Sigmoid colon (tissue), 7 donors: ENCODE data around the gene ELP4. TPM values are rescaled to one million over a fixed set of nuclear protein-coding genes. Genes with fewer than 3 reads are reported as not detected.

Source experiments
- DNase-seq: peaks from one replicate; pipeline ENCODE4 v3.0.0-alpha.2; 2019
- H3K27ac ChIP-seq, 4 donors: fragments of 200-600 bp; sonication (generic); one replicate each; pipeline ENCODE4 v1.5.1; 2016 to 2019; ENCODE audit warnings: mild to moderate bottlenecking in 1 of 4
- H3K27me3 ChIP-seq, 3 donors: fragments of 200-600 bp; sonication (generic); one replicate each; pipeline ENCODE4 v1.5.1; 2019; ENCODE audit warnings: mild to moderate bottlenecking in 1 of 3
- H3K36me3 ChIP-seq, 4 donors: fragments of 200-600 bp; sonication (generic); one replicate each; pipeline ENCODE4 v1.5.1; 2016 to 2019
- H3K4me1 ChIP-seq, 4 donors: fragments of 200-600 bp; sonication (generic); one replicate each; pipeline ENCODE4 v1.5.1; 2017 to 2019
- H3K4me3 ChIP-seq, 4 donors: fragments of 200-600 bp; sonication (generic); one replicate each; pipeline ENCODE4 v1.5.1; 2017 to 2019; ENCODE audit warnings: mild to moderate bottlenecking in 2 of 4, moderate library complexity in 1 of 4
- H3K9me3 ChIP-seq, 4 donors: fragments of 200-600 bp in 3 of 4; sonication (generic) in 3 of 4; one replicate each; pipeline versions ENCODE4 v1.5.1 to v1.6.1; 2013 to 2019
- CTCF ChIP-seq, 4 experiments: fragments of 450-650 bp in 3 of 4; fragments of 200-600 bp in 1 of 4; IDR thresholded peaks; one replicate each; pipeline ENCODE4 v1.5.1; 2016 to 2019; ENCODE audit warnings: antibody characterized with exemption in 4 of 4, mild to moderate bottlenecking in 3 of 4, moderate library complexity in 2 of 4
- EP300 ChIP-seq, 4 donors: sonication (generic); formaldehyde crosslinking; IDR thresholded peaks; one replicate each; pipeline ENCODE4 v1.6.1; 2017; ENCODE audit warnings: antibody characterized with exemption in 4 of 4
- POLR2A ChIP-seq, 2 donors: fragments of 450-650 bp; IDR thresholded peaks; one replicate each; pipeline ENCODE4 v1.6.1; 2016; ENCODE audit warnings: antibody characterized with exemption in 2 of 2, mild to moderate bottlenecking in 2 of 2, moderate library complexity in 2 of 2
- POLR2AphosphoS5 ChIP-seq, 4 donors: sonication (generic); formaldehyde crosslinking; IDR thresholded peaks; one replicate each; pipeline ENCODE4 v1.6.1; 2017; ENCODE audit warnings: antibody characterized with exemption in 4 of 4
- WGBS, 2 donors: extraction: QIAGEN DNeasy Blood & Tissue Kit; methylation state at CpG; one replicate each; pipeline ENCODE4 v1.1.7; 2013; 5-methylcytosine and 5-hydroxymethylcytosine counted together
- intact Hi-C: fragments of 100-400 bp; cut with DNase I; formaldehyde crosslinking; loops from one replicate; pipeline ENCODE4 v1.15.1; 2023
- polyA plus RNA-seq, 3 donors: library from polyadenylated mRNA; stranded (reverse); fragments of 200-250 nt; gene quantifications; one replicate each; pipeline ENCODE4 v1.2.3, GENCODE V29; 2013
- total RNA-seq, 4 donors: library from RNA; depleted of rRNA; stranded (reverse); fragments of >200 nt; gene quantifications; one replicate each; pipeline ENCODE4 v1.1.0, GENCODE V29; 2016
- donor health status: healthy with polysubstance abuse.
- donor health status: Bipolar disorder and iron deficiency.
- donor health status: healthy.

Gene ELP4
- total and polyA plus RNA-seq, 7 donors = 9.0 to 32.7 (median 18.5) TPM

GRCh38 chr11:31714840-31715239 lies 205.3 kb downstream of the ELP4 start:
- Histone ChIP-seq H3K9me3 (no peaks in the 10 kb centered on the region), H3K27ac (no peak overlapping the region), H3K36me3 (no peaks in the 10 kb centered on the region), H3K4me3 (no peak overlapping the region), H3K27me3 (no peaks in the 10 kb centered on the region), H3K4me1 (no peaks in the 10 kb centered on the region)
- WGBS, 2 donors = 84 to 95% methylated on average over 3 of the region's 3 CpGs
- intact Hi-C loops = no loop called here
- DNase-seq = no peak
- TF ChIP-seq EP300 (IDR thresholded peaks at IDR 0.05) (no peak), POLR2AphosphoS5 (IDR thresholded peaks at IDR 0.05) (no peak), POLR2A (IDR thresholded peaks at IDR 0.05) (no peak), CTCF (IDR thresholded peaks at IDR 0.05) (no peak)

GRCh38 chr11:31720225-31720624 lies 210.7 kb downstream of the ELP4 start:
- no peak overlapping the region for H3K27ac ChIP-seq
- WGBS, 2 donors = 42 to 66% methylated on average over 2 of the region's 2 CpGs
- H3K4me1 ChIP-seq = no peaks in the 10 kb centered on the region
- H3K36me3 ChIP-seq = no peaks in the 10 kb centered on the region
- no peak overlapping the region for H3K4me3 ChIP-seq
- no peak for TF ChIP-seq POLR2A (IDR thresholded peaks at IDR 0.05)
- no peak for TF ChIP-seq CTCF (IDR thresholded peaks at IDR 0.05)
- no peak for TF ChIP-seq POLR2AphosphoS5 (IDR thresholded peaks at IDR 0.05)
- TF ChIP-seq EP300 (IDR thresholded peaks at IDR 0.05) = no peak
- no peak for DNase-seq
- H3K27me3 ChIP-seq = no peaks in the 10 kb centered on the region
- H3K9me3 ChIP-seq = no peaks in the 10 kb centered on the region
- intact Hi-C loops = no loop called here

- Histone ChIP-seq H3K4me3 (no peak overlapping the region), H3K27ac (no peak overlapping the region), H3K36me3 (no peaks in the 10 kb centered on the region), H3K27me3 (no peaks in the 10 kb centered on the region), H3K9me3 (no peaks in the 10 kb centered on the region), H3K4me1 (no peaks in the 10 kb centered on the region)
- WGBS, 2 donors = 78% methylated on average over 3 of the region's 3 CpGs
- TF ChIP-seq CTCF (IDR thresholded peaks at IDR 0.05) (no peak), POLR2AphosphoS5 (IDR thresholded peaks at IDR 0.05) (no peak), POLR2A (IDR thresholded peaks at IDR 0.05) (no peak), EP300 (IDR thresholded peaks at IDR 0.05) (no peak)
- intact Hi-C loops = no loop called here
- no peak for DNase-seq
Measured at GRCh38 chr11:31720671-31721365, 211.3 kb downstream of the ELP4 start.

- Histone ChIP-seq H3K4me3 (no peak overlapping the region), H3K27ac (no peak overlapping the region), H3K9me3 (no peaks in the 10 kb centered on the region), H3K27me3 (no peaks in the 10 kb centered on the region), H3K36me3 (no peaks in the 10 kb centered on the region), H3K4me1 (no peaks in the 10 kb centered on the region)
- WGBS, 2 donors = 96 to 98% methylated on average over 3 of the region's 3 CpGs
- TF ChIP-seq EP300 (IDR thresholded peaks at IDR 0.05) (no peak), CTCF (IDR thresholded peaks at IDR 0.05) (no peak), POLR2AphosphoS5 (IDR thresholded peaks at IDR 0.05) (no peak), POLR2A (IDR thresholded peaks at IDR 0.05) (no peak)
- DNase-seq = no peak
- intact Hi-C loops = no loop called here
Measured at GRCh38 chr11:31722754-31723153, 213.2 kb downstream of the ELP4 start.

- H3K27me3 ChIP-seq = no peaks in the 10 kb centered on the region
- H3K4me1 ChIP-seq = no peaks in the 10 kb centered on the region
- H3K36me3 ChIP-seq = no peaks in the 10 kb centered on the region
- H3K27ac ChIP-seq = no peak overlapping the region
- intact Hi-C loops = no loop called here
- no peak for DNase-seq
- no peak overlapping the region for H3K4me3 ChIP-seq
- TF ChIP-seq CTCF (IDR thresholded peaks at IDR 0.05) = no peak
- no peak for TF ChIP-seq POLR2AphosphoS5 (IDR thresholded peaks at IDR 0.05)
- TF ChIP-seq POLR2A (IDR thresholded peaks at IDR 0.05) = no peak
- TF ChIP-seq EP300 (IDR thresholded peaks at IDR 0.05) = no peak
- no peaks in the 10 kb centered on the region for H3K9me3 ChIP-seq
Measured at GRCh38 chr11:31725176-31725575, 215.6 kb downstream of the ELP4 start.
